Fibroblast of lung (primary cell): Measurements from ENCODE around the gene VWA7. TPM values are rescaled to one million over a fixed set of nuclear protein-coding genes. Genes with fewer than 3 reads are reported as not detected.

Experiments used
- DNase-seq, 2 donors: peaks; one replicate each; pipeline versions ENCODE4 v3.0.0 to v3.0.0-alpha.2; 2010; ENCODE audit warnings: low read depth in 2 of 2
- H2AFZ ChIP-seq: 2 replicates; pipeline ENCODE4 v1.5.1; 2012; ENCODE audit warnings: low read length, control low read depth, inconsistent platforms
- H3K27ac ChIP-seq: 2 replicates; pipeline ENCODE4 v1.5.1; 2011; ENCODE audit warnings: low read length, control low read depth; ENCODE audit not compliant: insufficient read depth
- H3K27me3 ChIP-seq: 2 replicates; pipeline ENCODE4 v1.5.1; 2011; ENCODE audit warnings: mild to moderate bottlenecking, low read length; ENCODE audit not compliant: control insufficient read depth, insufficient read depth
- H3K36me3 ChIP-seq: 2 replicates; pipeline ENCODE4 v1.5.1; 2011; ENCODE audit warnings: low read length; ENCODE audit not compliant: control insufficient read depth, insufficient read depth
- H3K4me1 ChIP-seq: 2 replicates; pipeline ENCODE4 v1.5.1; 2011; ENCODE audit warnings: low read length; ENCODE audit not compliant: control insufficient read depth, insufficient read depth; ENCODE audit errors: extremely low read depth
- H3K4me2 ChIP-seq: 2 replicates; pipeline ENCODE4 v1.5.1; 2011; ENCODE audit warnings: low read length, control low read depth; ENCODE audit not compliant: insufficient read depth; ENCODE audit errors: extremely low read depth
- H3K4me3 ChIP-seq, 4 experiments: fragments of 200-600 bp in 1 of 4; sonication (generic) in 1 of 4; replicated peaks in 1 of 4; 2 replicates each; pipeline ENCODE4 v1.5.1; 2011 to 2016; ENCODE audit warnings: low read length in 4 of 4, low read depth in 3 of 4, mild to moderate bottlenecking in 3 of 4, control low read depth in 2 of 4, inconsistent platforms in 1 of 4, mixed read lengths in 1 of 4; ENCODE audit not compliant: insufficient read depth in 1 of 4; ENCODE audit errors: control extremely low read depth in 1 of 4
- H3K79me2 ChIP-seq: 2 replicates; pipeline ENCODE4 v1.5.1; 2012; ENCODE audit warnings: mild to moderate bottlenecking, low read length, inconsistent platforms; ENCODE audit not compliant: control insufficient read depth, insufficient read depth
- H3K9ac ChIP-seq: 2 replicates; pipeline ENCODE4 v1.5.1; 2011; ENCODE audit warnings: mild to moderate bottlenecking, low read length, control low read depth; ENCODE audit not compliant: insufficient read depth
- H3K9me3 ChIP-seq: 2 replicates; pipeline ENCODE4 v1.5.1; 2012; ENCODE audit warnings: low read depth, low read length; ENCODE audit not compliant: control insufficient read depth, insufficient read depth
- H4K20me1 ChIP-seq: 2 replicates; pipeline ENCODE4 v1.5.1; 2011; ENCODE audit warnings: low read length; ENCODE audit not compliant: control insufficient read depth, insufficient read depth; ENCODE audit errors: extremely low read depth
- CTCF ChIP-seq, 2 donors: IDR thresholded peaks in 1 of 2; conservative IDR thresholded peaks in 1 of 2; 1 replicate in 1 of 2; 2 replicates in 1 of 2; pipeline ENCODE4 v1.5.1; 2011 to 2012; ENCODE audit warnings: low read length in 2 of 2, control low read depth in 1 of 2, inconsistent platforms in 1 of 2, low read depth in 1 of 2, mild to moderate bottlenecking in 1 of 2
- EZH2 ChIP-seq: IDR thresholded peaks from 2 replicates; pipeline ENCODE4 v1.5.1; 2012; ENCODE audit warnings: low read length, control low read depth, mild to moderate bottlenecking; ENCODE audit errors: missing control alignments
- polyA plus RNA-seq, 2 donors: library from polyadenylated mRNA; depleted of rRNA in 1 of 2; stranded (reverse) in 1 of 2; unstranded in 1 of 2; fragments of >200 nt; gene quantifications; 2 replicates each; pipeline ENCODE4 v1.2.1, GENCODE V29; 2011 to 2012; ENCODE audit warnings: missing spikeins in 1 of 2
- total RNA-seq: library from RNA; depleted of rRNA; stranded (reverse); fragments of >200 nt; gene quantifications from 2 replicates; pipeline ENCODE4 v1.2.1, GENCODE V29; 2014

VWA7 gene
- total and polyA plus RNA-seq, 2 donors (not counting 1 experiment from before 2014, with no cell fraction given) = 0.16 to 0.66 TPM

DNA sequence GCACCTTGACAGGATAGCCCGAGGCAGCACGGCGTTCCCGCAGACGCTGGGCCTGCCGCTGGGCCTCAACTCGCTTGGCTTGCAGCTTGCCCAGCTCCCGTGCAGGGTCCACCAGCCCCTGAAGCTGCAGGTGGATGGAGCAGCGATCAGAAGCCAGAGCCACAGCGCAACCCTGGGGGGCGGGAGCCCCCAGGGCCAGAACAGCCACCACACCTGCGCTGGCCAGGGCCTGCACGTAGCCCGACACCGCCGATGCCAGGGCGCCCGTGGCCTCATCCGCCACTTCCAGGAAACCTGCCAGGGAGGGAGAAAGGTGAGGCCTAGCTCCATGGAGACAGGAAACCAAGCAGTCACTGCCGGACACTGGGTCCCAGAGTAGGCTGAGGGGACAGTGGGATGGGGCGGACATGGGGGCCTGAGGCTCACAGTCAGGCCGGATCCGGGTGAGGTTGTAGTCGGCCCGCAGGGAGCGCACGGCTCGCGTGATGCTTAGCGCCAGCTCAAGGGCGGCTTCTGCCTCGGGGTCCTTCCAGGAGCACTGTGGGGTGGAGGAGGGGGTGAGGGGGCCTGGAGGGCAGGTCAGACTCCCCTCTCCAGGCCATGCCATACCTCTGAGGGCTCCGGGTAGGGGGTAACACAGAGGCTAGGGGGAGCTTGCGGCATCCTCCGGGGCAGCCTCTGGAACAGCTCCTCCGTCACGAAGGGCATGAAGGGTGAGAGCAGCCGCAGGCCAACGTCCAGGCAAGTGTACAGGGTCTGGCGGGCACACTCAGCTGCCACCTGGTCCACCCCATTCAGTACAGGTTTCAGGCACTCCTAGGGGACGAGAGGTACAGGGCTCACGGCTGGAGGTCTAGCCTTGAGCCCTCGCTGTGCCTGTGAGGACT, 2.1 kb upstream of the VWA7 start:
- H3K4me2 ChIP-seq = no peak overlapping the region
- H3K9me3 ChIP-seq = no peaks in the 10 kb centered on the region
- no peak for DNase-seq
- H3K79me2 ChIP-seq = no peaks in the 10 kb centered on the region
- H3K4me1 ChIP-seq = peaks cover 7% of the 10 kb centered on the region
- H3K27me3 ChIP-seq = no peaks in the 10 kb centered on the region
- H3K36me3 ChIP-seq = peaks cover 18% of the 10 kb centered on the region
- no peak overlapping the region for H3K4me3 ChIP-seq
- H4K20me1 ChIP-seq = no peaks in the 10 kb centered on the region
- TF ChIP-seq CTCF (conservative IDR thresholded peaks at IDR 0.05 in 1 of 2, IDR thresholded peaks at IDR 0.05 in 1 of 2; ENCODE audit: low read depth in 1 of 2, low read length in 2 of 2) = no peak
- TF ChIP-seq EZH2 = no peak
- H2AFZ ChIP-seq = no peak overlapping the region
- no peak overlapping the region for H3K27ac ChIP-seq
- H3K9ac ChIP-seq = no peak overlapping the region

DNA sequence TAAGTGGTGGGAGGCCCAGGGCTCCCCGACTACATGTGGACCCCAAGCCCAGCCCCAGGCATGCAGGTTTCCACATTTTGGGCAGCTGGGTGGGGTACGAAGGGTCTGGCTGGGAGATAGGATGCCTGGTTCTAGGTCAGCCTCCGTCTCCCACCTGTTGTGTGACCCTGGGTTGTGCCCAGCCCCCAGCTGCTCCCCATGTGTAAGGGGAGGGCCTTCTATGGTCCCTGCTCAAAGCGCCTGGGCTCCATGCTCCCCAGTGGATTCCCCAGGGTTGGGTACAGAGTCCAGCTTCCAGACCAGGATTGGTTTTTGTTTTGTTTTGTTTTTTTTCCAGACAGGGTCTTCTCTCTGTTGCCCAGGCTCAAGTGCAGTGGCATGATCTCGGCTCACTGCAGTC, 1.1 kb upstream of the VWA7 start:
- H3K36me3 ChIP-seq = peaks cover 16% of the 10 kb centered on the region

GRCh38 chr6:31777667-31778050, 531 bp upstream of the VWA7 start:
- Histone ChIP-seq H3K79me2 (no peaks in the 10 kb centered on the region), H4K20me1 (no peaks in the 10 kb centered on the region), H3K9me3 (no peaks in the 10 kb centered on the region), H3K4me1 (peaks cover 7% of the 10 kb centered on the region), H3K9ac (no peak overlapping the region), H3K27ac (peak overlapping the region; percentile 43), H3K4me2 (no peak overlapping the region), H3K4me3 (no peak overlapping the region), H3K27me3 (no peaks in the 10 kb centered on the region), H3K36me3 (peaks cover 14% of the 10 kb centered on the region), H2AFZ (no peak overlapping the region)
- no peak for DNase-seq
- TF ChIP-seq CTCF (conservative IDR thresholded peaks at IDR 0.05 in 1 of 2, IDR thresholded peaks at IDR 0.05 in 1 of 2; ENCODE audit: low read depth in 1 of 2, low read length in 2 of 2) = no peak
- TF ChIP-seq EZH2 = no peak

More for the DNA sequence above, 1.1 kb upstream of the VWA7 start:
- no peak overlapping the region for H3K4me3 ChIP-seq
- no peak overlapping the region for H3K9ac ChIP-seq
- DNase-seq = no peak
- no peak overlapping the region for H3K27ac ChIP-seq
- no peaks in the 10 kb centered on the region for H3K9me3 ChIP-seq
- H3K4me1 ChIP-seq = peaks cover 7% of the 10 kb centered on the region
- no peak overlapping the region for H3K4me2 ChIP-seq
- no peaks in the 10 kb centered on the region for H4K20me1 ChIP-seq
- no peak overlapping the region for H2AFZ ChIP-seq
- no peaks in the 10 kb centered on the region for H3K27me3 ChIP-seq
- H3K79me2 ChIP-seq = no peaks in the 10 kb centered on the region
- TF ChIP-seq EZH2 (no peak), CTCF (conservative IDR thresholded peaks at IDR 0.05 in 1 of 2, IDR thresholded peaks at IDR 0.05 in 1 of 2; ENCODE audit: low read depth in 1 of 2, low read length in 2 of 2) (no peak)
